IPS-15b (cell line): ENCODE measurements around the gene TAGLN3.
A peak's percentile ranks its signal among the peaks of the same experiment; 100 is the strongest.

ENCODE experiments used
- H3K27me3 ChIP-seq: one replicate; pipeline ENCODE4 v1.6.1; 2013; ENCODE audit warnings: low read length; ENCODE audit not compliant: control insufficient read depth, insufficient read depth
- H3K36me3 ChIP-seq: one replicate; pipeline ENCODE4 v1.6.1; 2013; ENCODE audit warnings: low read length; ENCODE audit not compliant: control insufficient read depth, insufficient read depth
- H3K4me1 ChIP-seq: one replicate; pipeline ENCODE4 v1.6.1; 2013; ENCODE audit warnings: mild to moderate bottlenecking, low read length; ENCODE audit not compliant: control insufficient read depth, insufficient read depth
- H3K4me3 ChIP-seq: one replicate; pipeline ENCODE4 v1.5.1; 2013; ENCODE audit warnings: low read depth, low read length
- H3K9ac ChIP-seq: one replicate; pipeline ENCODE4 v1.6.1; 2013; ENCODE audit warnings: low read depth, mild to moderate bottlenecking, low read length
- H3K9me3 ChIP-seq: one replicate; pipeline ENCODE4 v1.6.1; 2013; ENCODE audit warnings: mild to moderate bottlenecking, low read length; ENCODE audit not compliant: control insufficient read depth, insufficient read depth

TAGLN3 gene

GRCh38 chr3:111965484-111965883, 33.2 kb upstream of the TAGLN3 start:
- Histone ChIP-seq H3K9me3 (no peaks in the 10 kb centered on the region), H3K4me1 (peaks cover 6% of the 10 kb centered on the region), H3K27me3 (no peaks in the 10 kb centered on the region), H3K4me3 (no peak overlapping the region), H3K36me3 (no peaks in the 10 kb centered on the region), H3K9ac (no peak overlapping the region)

GRCh38 chr3:111967068-111967467, 31.7 kb upstream of the TAGLN3 start:
- no peak overlapping the region for H3K4me3 ChIP-seq
- H3K9ac ChIP-seq = no peak overlapping the region

GRCh38 chr3:111967651-111968274, 31.0 kb upstream of the TAGLN3 start:
- H3K9me3 ChIP-seq = no peaks in the 10 kb centered on the region
- no peak overlapping the region for H3K4me3 ChIP-seq
- no peak overlapping the region for H3K9ac ChIP-seq
- H3K4me1 ChIP-seq = peaks cover 6% of the 10 kb centered on the region
- no peaks in the 10 kb centered on the region for H3K27me3 ChIP-seq
- no peaks in the 10 kb centered on the region for H3K36me3 ChIP-seq

More at GRCh38 chr3:111967068-111967467, 31.7 kb upstream of the TAGLN3 start:
- Histone ChIP-seq H3K27me3 (no peaks in the 10 kb centered on the region), H3K9me3 (no peaks in the 10 kb centered on the region), H3K4me1 (peaks cover 6% of the 10 kb centered on the region), H3K36me3 (no peaks in the 10 kb centered on the region)

- no peak overlapping the region for H3K9ac ChIP-seq
- H3K27me3 ChIP-seq = no peaks in the 10 kb centered on the region
- H3K36me3 ChIP-seq = no peaks in the 10 kb centered on the region
- peaks cover 6% of the 10 kb centered on the region for H3K4me1 ChIP-seq
- no peaks in the 10 kb centered on the region for H3K9me3 ChIP-seq
- H3K4me3 ChIP-seq = no peak overlapping the region
These were observed 30.2 kb upstream of the TAGLN3 start for GRCh38 chr3:111968319-111969054.

- no peak overlapping the region for H3K9ac ChIP-seq
- H3K4me1 ChIP-seq = peaks cover 6% of the 10 kb centered on the region
- H3K9me3 ChIP-seq = no peaks in the 10 kb centered on the region
- H3K27me3 ChIP-seq = no peaks in the 10 kb centered on the region
- H3K36me3 ChIP-seq = no peaks in the 10 kb centered on the region
- no peak overlapping the region for H3K4me3 ChIP-seq
These were observed 28.3 kb upstream of the TAGLN3 start for GRCh38 chr3:111970376-111970775.

GRCh38 chr3:111971533-111972130, 27.1 kb upstream of the TAGLN3 start:
- Histone ChIP-seq H3K9me3 (no peaks in the 10 kb centered on the region), H3K4me1 (peaks cover 6% of the 10 kb centered on the region), H3K36me3 (no peaks in the 10 kb centered on the region), H3K27me3 (no peaks in the 10 kb centered on the region), H3K9ac (no peak overlapping the region), H3K4me3 (no peak overlapping the region)

- Histone ChIP-seq H3K9ac (no peak overlapping the region), H3K36me3 (no peaks in the 10 kb centered on the region), H3K9me3 (no peaks in the 10 kb centered on the region), H3K4me3 (no peak overlapping the region), H3K27me3 (no peaks in the 10 kb centered on the region), H3K4me1 (no peaks in the 10 kb centered on the region)
These were observed 25.8 kb upstream of the TAGLN3 start for GRCh38 chr3:111972891-111973290.

- Histone ChIP-seq H3K9ac (no peak overlapping the region), H3K9me3 (no peaks in the 10 kb centered on the region), H3K36me3 (no peaks in the 10 kb centered on the region), H3K27me3 (no peaks in the 10 kb centered on the region), H3K4me1 (no peaks in the 10 kb centered on the region), H3K4me3 (no peak overlapping the region)
These were observed 23.6 kb upstream of the TAGLN3 start for GRCh38 chr3:111975131-111975530.

- no peaks in the 10 kb centered on the region for H3K27me3 ChIP-seq
- H3K36me3 ChIP-seq = no peaks in the 10 kb centered on the region
- H3K9ac ChIP-seq = no peak overlapping the region
- no peak overlapping the region for H3K4me3 ChIP-seq
- no peaks in the 10 kb centered on the region for H3K4me1 ChIP-seq
- no peaks in the 10 kb centered on the region for H3K9me3 ChIP-seq
These were observed 22.5 kb upstream of the TAGLN3 start for GRCh38 chr3:111976254-111976653.

- H3K9me3 ChIP-seq = no peaks in the 10 kb centered on the region
- peak within 1 kb of the TSS; percentile 95 for H3K9ac ChIP-seq
- no peaks in the 10 kb centered on the region for H3K36me3 ChIP-seq
- no peaks in the 10 kb centered on the region for H3K4me1 ChIP-seq
- no peaks in the 10 kb centered on the region for H3K27me3 ChIP-seq
- peak within 1 kb of the TSS; percentile 93 for H3K4me3 ChIP-seq
These were observed 19.9 kb upstream of the TAGLN3 start, which contains the start of gene ABHD10 for GRCh38 chr3:111978583-111979433. ABHD10 (plus strand) TSS chr3:111979026; CDS start chr3:111979062, 36 bp downstream.

- Histone ChIP-seq H3K4me3 (peak overlapping the region; percentile 93), H3K36me3 (no peaks in the 10 kb centered on the region), H3K9me3 (no peaks in the 10 kb centered on the region), H3K27me3 (no peaks in the 10 kb centered on the region), H3K4me1 (no peaks in the 10 kb centered on the region), H3K9ac (peak overlapping the region; percentile 95)
These were observed 19.2 kb upstream of the TAGLN3 start for GRCh38 chr3:111979434-111980038.
